ENCODE results near the gene ILDR1. TPM values are rescaled to one million over a fixed set of nuclear protein-coding genes. Genes with fewer than 3 reads are reported as not detected.

The ILDR1 gene
- total RNA-seq, 2 experiments from 2014 or later: 1.1 to 2.5 TPM

DNA sequence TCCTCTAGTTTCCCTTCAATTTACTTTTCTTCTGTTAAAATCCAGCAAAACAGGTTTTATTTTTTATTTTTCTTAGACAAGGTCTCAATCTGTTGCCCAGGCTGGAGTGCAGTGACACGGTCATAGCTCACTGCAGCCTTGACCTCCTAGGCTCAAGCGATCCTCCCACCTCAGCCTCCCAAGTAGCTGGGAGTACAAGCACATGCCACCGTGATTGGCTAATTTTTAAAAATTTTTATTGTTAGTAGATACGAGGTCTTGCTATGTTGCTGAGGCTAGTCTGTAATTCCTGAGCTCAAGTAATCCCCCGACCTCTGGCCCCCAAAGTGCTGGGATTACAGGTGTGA lies 41.6 kb downstream of the ILDR1 start:
- intact Hi-C loops (cut with micrococcal nuclease; ENCODE audit: unreplicated experiment): no loop called here
- Histone ChIP-seq H3K4me3 (ENCODE audit: low read depth, low read length, poor library complexity, severe bottlenecking) (no peak overlapping the region), H3K79me2 (ENCODE audit: insufficient read depth, low read depth, low read length) (no peaks in the 10 kb centered on the region), H3K4me2 (ENCODE audit: low read length) (peak overlapping the region; percentile 28), H3K9me2 (ENCODE audit: insufficient read depth, low read length) (no peaks in the 10 kb centered on the region), H3K27ac (ENCODE audit: low read depth, low read length, poor library complexity, severe bottlenecking) (no peak overlapping the region), H3K4me1 (ENCODE audit: insufficient read depth, low read length, poor library complexity, severe bottlenecking) (peaks cover 34% of the 10 kb centered on the region), H3K36me3 (ENCODE audit: insufficient read depth, low read length) (peaks cover 23% of the 10 kb centered on the region), H3K9me3 (ENCODE audit: low read length) (peaks cover 24% of the 10 kb centered on the region), H2AFZ (ENCODE audit: low read length) (peak overlapping the region; percentile 77), H4K20me1 (ENCODE audit: insufficient read depth, low read length) (no peaks in the 10 kb centered on the region)
- TF ChIP-seq, protein P1, sequence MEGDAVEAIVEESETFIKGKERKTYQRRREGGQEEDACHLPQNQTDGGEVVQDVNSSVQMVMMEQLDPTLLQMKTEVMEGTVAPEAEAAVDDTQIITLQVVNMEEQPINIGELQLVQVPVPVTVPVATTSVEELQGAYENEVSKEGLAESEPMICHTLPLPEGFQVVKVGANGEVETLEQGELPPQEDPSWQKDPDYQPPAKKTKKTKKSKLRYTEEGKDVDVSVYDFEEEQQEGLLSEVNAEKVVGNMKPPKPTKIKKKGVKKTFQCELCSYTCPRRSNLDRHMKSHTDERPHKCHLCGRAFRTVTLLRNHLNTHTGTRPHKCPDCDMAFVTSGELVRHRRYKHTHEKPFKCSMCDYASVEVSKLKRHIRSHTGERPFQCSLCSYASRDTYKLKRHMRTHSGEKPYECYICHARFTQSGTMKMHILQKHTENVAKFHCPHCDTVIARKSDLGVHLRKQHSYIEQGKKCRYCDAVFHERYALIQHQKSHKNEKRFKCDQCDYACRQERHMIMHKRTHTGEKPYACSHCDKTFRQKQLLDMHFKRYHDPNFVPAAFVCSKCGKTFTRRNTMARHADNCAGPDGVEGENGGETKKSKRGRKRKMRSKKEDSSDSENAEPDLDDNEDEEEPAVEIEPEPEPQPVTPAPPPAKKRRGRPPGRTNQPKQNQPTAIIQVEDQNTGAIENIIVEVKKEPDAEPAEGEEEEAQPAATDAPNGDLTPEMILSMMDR (conservative IDR thresholded peaks at IDR 0.05; ENCODE audit: low read length): no peak
- TF ChIP-seq EZH2phosphoT487 (IDR thresholded peaks at IDR 0.05; ENCODE audit: borderline replicate concordance, low read depth, low read length): no peak
- ChIA-PET POLR2A (interaction anchor here (1.0 to 2.0 kb wide), 5 partner anchors 10 to 410 kb away, joined by 3 to 8 read pairs (median 3); no protein-coding TSS in a partner anchor), CTCF (ENCODE audit: unreplicated experiment) (interaction anchor here (1.1 kb wide), 1 partner anchor 13 kb away, joined by 3 read pairs; no protein-coding TSS in a partner anchor)
- DNase-seq (ENCODE audit: low spot score): no peak
- no TSS peak for BruUV-seq (replicated peaks)

DNA sequence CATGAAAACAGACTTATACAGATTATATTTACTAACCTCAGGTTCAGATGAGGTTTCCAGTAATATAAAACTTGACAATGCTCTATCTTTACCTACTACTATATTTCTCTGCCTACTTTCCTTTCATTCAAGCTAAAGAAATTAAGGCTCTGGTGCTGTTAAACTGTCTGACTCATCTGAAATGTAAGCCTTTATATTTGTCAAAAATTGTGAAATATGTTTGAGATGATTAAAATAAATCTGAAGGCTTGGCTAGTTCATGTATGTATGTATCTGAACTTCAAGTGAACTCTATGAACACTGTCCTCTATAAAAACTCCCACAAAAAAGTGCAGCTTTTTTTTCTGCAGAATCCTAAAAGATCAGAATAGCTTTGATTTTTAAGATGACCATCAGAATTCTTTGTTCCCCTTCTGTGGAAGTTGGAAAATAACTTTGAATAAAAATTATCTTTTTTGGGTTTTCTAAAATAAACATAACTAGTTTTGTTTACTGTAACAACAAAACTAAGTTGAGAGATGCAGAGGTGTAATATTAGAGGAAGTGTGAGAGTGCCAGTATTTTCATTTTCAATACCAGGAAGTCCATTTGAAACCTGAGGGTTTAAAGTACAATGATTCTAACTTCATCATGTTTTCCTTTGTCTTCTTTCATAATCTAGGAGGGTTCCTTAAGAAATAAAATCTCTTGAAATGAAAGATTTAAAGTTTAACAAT lies 42.2 kb downstream of the ILDR1 start:
- no peak for DNase-seq (ENCODE audit: low spot score)
- BruUV-seq (replicated peaks): no TSS peak
- Histone ChIP-seq H4K20me1 (ENCODE audit: insufficient read depth, low read length) (no peaks in the 10 kb centered on the region), H3K27ac (ENCODE audit: low read depth, low read length, poor library complexity, severe bottlenecking) (peak overlapping the region; percentile 14), H3K36me3 (ENCODE audit: insufficient read depth, low read length) (peaks cover 29% of the 10 kb centered on the region), H3K4me2 (ENCODE audit: low read length) (peak overlapping the region; percentile 28), H3K79me2 (ENCODE audit: insufficient read depth, low read depth, low read length) (no peaks in the 10 kb centered on the region), H3K4me3 (ENCODE audit: low read depth, low read length, poor library complexity, severe bottlenecking) (no peak overlapping the region), H3K9me2 (ENCODE audit: insufficient read depth, low read length) (no peaks in the 10 kb centered on the region), H3K4me1 (ENCODE audit: insufficient read depth, low read length, poor library complexity, severe bottlenecking) (peaks cover 29% of the 10 kb centered on the region), H3K9me3 (ENCODE audit: low read length) (peaks cover 29% of the 10 kb centered on the region), H2AFZ (ENCODE audit: low read length) (peak overlapping the region; percentile 77)
- TF ChIP-seq EZH2phosphoT487 (IDR thresholded peaks at IDR 0.05; ENCODE audit: borderline replicate concordance, low read depth, low read length): no peak
- TF ChIP-seq, protein P1 (conservative IDR thresholded peaks at IDR 0.05; ENCODE audit: low read length): no peak
- intact Hi-C loops (cut with micrococcal nuclease; ENCODE audit: unreplicated experiment): loop anchor here (5.0 kb wide), 1 partner anchor 277 kb away; no protein-coding TSS in a partner anchor
- CTCF ChIA-PET (ENCODE audit: unreplicated experiment): interaction anchor here (1.1 kb wide), 1 partner anchor 14 kb away, joined by 3 read pairs; no protein-coding TSS in a partner anchor
- POLR2A ChIA-PET: interaction anchor here (0.7 to 2.0 kb wide), 7 partner anchors 10 to 409 kb away, joined by 3 to 8 read pairs (median 3); no protein-coding TSS in a partner anchor

DNA sequence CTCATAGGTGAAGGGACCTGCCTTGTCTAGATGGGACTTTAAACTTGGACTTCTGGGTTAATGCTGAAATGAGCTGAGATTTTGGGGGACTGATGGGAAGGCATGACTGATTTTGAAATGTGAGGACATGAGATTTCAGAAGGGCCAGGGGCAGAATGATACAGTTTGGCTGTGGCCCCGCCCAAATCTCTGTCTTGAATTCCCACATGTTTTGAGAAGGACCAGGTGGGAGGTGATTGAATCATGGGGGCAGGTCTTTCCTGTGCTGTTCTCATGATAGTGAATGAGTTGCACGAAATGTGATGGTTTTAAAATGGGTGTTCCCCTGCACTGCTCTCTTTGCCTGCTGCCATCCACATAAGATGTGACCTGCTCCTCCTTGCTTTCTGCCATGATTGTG lies 42.8 kb downstream of the ILDR1 start:
- ChIA-PET CTCF (ENCODE audit: unreplicated experiment) (interaction anchor here (1.1 kb wide), 1 partner anchor 14 kb away, joined by 3 read pairs; no protein-coding TSS in a partner anchor), POLR2A (interaction anchor here (0.7 to 2.0 kb wide), 5 partner anchors 9 to 409 kb away, joined by 3 to 8 read pairs (median 4); no protein-coding TSS in a partner anchor)
- BruUV-seq (replicated peaks): no TSS peak
- H4K20me1 ChIP-seq (ENCODE audit: insufficient read depth, low read length): no peaks in the 10 kb centered on the region
- H3K4me3 ChIP-seq (ENCODE audit: low read depth, low read length, poor library complexity, severe bottlenecking): no peak overlapping the region
- H3K4me1 ChIP-seq (ENCODE audit: insufficient read depth, low read length, poor library complexity, severe bottlenecking): peaks cover 29% of the 10 kb centered on the region
- no peak overlapping the region for H3K4me2 ChIP-seq (ENCODE audit: low read length)
- H3K27ac ChIP-seq (ENCODE audit: low read depth, low read length, poor library complexity, severe bottlenecking): no peak overlapping the region
- intact Hi-C loops (cut with micrococcal nuclease; ENCODE audit: unreplicated experiment): loop anchor here (5.0 kb wide), 1 partner anchor 278 kb away; no protein-coding TSS in a partner anchor
- H3K36me3 ChIP-seq (ENCODE audit: insufficient read depth, low read length): peaks cover 32% of the 10 kb centered on the region
- TF ChIP-seq, protein P1 (conservative IDR thresholded peaks at IDR 0.05; ENCODE audit: low read length): no peak
- TF ChIP-seq EZH2phosphoT487 (IDR thresholded peaks at IDR 0.05; ENCODE audit: borderline replicate concordance, low read depth, low read length): no peak
- peaks cover 30% of the 10 kb centered on the region for H3K9me3 ChIP-seq (ENCODE audit: low read length)
- no peaks in the 10 kb centered on the region for H3K9me2 ChIP-seq (ENCODE audit: insufficient read depth, low read length)
- no peak for DNase-seq (ENCODE audit: low spot score)
- no peaks in the 10 kb centered on the region for H3K79me2 ChIP-seq (ENCODE audit: insufficient read depth, low read depth, low read length)
- peak overlapping the region; percentile 77 for H2AFZ ChIP-seq (ENCODE audit: low read length)
